Measurements from ENCODE around the gene ZBP1.
A peak's percentile ranks its signal among the peaks of the same experiment; 100 is the strongest.

The ZBP1 gene

DNA sequence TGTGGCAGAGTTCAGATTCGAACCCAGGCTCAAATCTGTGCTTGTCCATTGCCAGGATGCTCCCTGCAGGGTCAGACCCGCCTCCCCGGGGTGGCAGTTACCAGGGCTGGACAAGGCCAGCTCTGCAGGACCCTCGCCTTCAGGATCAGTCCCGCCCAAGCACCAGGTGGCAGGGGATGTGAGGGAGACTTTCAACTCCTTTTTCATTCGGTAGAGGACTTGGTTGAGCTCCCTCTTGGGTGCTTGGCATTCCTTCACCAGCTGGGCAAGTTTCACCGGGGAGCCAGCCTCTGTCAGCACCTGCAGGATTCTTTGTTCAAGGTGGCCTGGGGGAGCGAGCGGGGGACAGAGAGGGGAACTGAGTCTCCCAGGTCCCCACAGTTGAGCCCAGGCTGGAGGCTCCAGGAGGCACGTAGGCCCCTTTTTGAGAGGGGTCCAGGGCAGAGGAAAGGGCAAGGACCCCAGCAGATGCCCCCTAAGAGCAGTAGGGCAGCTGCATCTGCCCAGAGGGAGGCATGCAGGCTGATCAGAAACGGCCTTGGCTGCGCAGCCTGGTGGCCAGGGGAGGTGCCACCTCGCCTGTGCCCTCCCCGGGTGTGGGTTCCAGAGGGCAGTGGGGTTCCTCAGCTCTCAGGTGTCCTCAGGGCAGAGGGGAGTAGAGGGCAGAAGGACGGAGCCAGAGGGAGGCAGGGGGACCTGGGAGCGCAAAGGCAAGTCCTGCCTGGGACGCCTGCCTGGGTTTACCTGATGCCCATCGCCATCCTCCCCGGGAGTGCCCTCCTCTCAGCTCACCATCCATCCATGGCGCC is 3.9 kb downstream of the ZBP1 start:
- no peak for DNase-seq

DNA sequence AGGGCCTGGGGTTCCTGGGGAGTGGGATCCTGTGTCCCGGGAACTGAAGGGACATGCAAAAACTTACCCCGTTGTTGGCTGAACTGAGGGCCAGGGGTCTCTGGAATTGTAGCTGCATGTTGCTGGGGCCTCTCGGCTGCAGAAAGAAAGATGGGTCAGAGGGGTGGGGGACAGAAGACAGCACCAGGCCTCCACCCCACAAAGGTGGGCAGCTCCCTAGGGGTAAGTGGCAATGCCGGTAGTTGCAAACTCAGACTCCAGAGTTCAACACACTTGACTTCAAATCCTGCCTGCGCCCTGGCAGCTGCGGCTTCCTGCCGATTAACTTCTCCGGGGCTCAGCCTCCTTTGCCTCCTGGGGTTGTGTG is 4.8 kb downstream of the ZBP1 start:
- no peak for DNase-seq

DNA sequence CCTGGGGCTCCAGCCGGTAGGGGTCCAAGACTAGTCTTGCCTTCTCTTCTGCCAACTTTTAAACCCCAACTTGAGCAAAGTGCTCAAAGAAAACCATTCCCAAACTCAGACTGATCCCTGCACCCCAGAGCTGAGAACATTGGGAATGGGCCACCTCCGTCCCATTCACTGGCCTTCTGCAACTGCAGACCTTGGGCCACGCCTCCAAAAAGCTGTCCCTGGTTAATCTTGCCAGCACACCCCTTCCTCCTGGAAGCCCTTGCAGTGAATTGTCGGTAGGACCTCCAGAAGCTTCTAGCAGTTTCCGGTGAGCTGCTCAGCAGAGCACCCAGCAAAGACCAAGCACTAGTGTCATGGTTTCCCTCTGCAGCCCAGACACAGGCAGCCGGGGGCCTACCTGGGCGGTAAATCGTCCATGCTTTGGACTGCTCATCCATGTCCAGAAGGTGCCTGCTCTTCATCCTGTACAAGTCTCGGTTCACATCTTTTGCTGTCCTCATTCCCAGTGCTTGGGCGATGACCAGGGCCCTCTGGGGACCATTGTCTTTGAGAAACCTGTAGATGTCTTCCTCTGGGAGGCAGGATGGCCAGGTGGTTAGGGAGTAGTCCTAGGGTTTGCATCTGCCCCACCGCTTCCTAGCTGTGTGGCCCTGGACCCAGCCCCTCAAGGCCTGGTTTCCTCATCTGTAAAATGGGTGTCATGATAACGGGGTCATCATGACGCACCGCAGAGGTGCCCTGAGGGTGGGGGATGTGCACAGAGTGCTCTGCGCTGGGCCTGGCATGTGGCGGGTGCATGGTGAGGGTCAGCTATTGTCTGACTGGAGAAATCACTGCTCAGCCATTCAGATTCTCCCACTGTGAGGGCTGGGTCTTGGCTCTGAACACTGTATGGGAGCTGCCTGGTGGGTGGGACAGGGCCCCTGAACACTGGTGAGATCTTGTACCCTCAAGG is 5.5 kb downstream of the ZBP1 start:
- no peak for DNase-seq

DNA sequence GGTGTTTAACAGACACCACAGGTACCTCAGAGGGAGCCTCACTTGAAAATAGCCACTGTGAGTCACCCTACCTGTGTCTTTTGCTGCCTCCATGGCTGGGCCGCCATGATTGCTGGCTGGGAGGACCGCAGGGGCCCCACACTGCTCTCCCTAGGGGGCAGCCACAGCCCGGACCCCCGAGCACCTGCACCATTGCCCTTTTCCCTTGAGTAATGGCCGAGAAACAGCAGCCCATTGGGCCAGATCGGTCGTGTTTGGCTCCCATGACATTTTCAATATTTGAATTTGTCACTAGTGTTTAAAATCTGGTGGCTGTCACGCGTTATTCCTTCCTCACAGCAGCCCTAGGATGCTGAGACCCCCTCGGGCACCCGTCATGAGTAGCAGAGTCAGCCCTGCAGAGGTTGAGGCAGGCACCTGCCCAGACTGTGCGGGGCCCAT is 6.7 kb downstream of the ZBP1 start:
- no peak for DNase-seq

DNA sequence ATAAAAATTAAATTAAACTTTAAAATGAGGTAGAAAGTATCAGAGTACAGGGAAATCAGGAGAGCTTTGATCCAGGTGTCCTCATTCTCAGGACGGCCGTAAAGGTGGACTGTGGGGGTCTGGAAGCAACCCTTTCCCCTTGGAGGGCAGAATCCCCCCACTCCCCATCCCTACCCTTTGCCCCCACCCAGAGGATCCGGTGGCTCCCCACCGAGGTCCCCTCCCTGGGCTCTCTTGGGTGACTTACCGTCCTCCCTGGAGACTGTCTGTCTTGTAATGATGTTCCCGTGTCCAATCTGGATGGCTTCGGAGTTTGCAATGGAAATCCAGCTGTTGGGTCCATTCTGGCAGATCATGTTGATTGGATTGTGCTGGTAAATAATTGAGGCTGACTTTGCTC is 7.3 kb downstream of the ZBP1 start:
- DNase-seq, result no peak

DNA sequence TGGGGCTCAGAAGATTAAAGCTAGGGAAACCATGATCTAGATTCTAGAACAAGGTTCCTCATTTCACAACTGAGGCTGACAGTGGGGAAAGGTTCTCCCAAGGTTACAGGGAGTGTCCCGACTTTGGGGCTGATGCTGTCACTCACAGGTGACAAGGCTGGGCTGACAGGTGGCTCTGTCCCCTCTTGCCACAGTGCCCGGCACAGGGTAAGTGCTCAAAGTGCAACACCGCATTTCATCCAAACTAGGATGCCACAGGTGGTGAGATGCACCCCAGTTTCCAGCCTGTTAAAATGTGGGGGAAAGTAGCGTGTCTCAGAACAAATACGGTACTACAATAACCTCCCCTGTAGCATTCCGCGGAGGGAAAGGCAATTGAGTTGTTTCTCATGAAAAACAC is 7.8 kb downstream of the ZBP1 start:
- no peak for DNase-seq

DNA sequence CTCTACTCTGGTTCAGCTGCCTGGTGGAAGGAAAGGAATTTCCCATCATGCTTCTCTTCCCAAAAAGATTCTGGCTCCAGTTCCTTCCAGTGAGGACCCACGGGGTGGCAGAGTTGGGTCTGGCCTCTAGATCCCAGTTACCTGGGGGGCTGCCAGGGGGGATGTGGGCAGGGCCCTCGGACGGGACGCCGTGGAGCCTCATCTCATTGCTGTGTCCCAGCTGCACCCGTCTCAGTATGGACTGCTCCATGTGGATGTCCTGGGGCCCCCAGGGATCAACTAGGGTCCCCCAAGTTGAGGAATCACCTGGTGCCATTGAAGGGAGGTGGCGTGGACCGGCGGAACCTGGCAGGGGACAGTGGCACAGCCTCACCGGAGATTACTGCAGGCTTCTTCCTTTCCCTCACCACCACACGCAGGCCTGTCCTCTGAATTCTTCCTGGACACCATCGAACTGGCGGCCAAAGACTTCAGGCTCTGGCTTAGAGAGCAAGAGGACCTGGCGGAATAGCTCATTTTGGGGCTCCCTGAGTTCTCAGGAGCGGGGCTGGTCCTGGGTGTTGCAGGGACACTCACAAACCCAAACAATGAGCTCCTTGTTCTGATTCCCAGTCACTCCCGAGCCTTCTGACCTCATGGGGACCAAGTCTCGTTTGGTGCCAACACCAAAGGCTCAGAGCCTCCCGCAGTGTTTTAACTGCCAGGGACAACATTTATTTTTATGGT is 8.5 kb downstream of the ZBP1 start:
- DNase-seq, result no peak

DNA sequence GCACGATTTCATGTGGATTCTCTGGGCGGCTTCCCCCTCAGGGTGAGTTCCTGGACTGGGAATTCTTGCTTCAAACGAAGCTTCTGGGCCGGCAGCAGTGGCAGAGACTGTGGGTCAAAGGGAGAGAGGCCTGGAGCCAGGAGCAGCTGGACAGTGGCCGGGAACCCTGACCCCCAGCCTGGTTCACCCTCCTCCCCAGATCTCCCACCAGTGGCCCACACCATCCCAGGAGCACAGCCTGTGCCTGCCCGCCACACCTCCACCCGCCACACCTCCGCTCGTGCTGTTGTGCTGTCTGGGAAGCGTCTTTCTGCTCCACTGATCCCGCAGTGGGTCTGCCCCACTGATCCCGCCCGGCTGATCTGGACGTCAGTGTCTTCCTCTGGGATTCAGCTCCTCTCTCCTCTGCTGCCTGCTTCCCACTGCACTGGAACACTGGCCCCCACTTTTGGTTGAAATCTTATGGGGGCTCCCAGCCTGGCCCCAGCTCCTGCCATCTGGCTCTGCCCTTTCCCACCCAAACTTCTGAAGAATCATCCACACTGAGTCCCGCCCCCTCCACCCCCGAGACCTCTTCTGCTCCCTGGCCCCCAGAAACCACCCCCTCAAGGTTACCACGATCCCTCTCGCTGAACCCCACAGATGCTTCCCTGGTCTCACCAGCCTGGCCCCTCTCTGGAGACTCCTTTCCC is 9.8 kb downstream of the ZBP1 start:
- no peak for DNase-seq

DNA sequence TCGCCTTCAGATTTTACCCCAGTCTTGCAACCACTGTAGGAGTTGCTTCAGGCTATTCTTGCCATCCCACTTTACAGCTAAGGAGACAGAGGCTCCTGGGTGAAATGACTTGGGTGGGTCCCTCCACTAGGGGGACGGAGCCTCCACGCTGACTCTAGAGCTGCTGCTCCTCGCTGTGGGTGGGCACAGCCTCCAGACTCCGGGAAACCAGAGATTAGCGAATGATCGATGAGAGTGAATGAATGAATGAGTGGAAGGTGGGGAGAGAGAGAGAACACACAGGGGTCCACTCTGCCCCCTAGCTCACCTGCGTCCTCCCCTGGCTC is 10.4 kb downstream of the ZBP1 start:
- DNase-seq, result no peak

DNA sequence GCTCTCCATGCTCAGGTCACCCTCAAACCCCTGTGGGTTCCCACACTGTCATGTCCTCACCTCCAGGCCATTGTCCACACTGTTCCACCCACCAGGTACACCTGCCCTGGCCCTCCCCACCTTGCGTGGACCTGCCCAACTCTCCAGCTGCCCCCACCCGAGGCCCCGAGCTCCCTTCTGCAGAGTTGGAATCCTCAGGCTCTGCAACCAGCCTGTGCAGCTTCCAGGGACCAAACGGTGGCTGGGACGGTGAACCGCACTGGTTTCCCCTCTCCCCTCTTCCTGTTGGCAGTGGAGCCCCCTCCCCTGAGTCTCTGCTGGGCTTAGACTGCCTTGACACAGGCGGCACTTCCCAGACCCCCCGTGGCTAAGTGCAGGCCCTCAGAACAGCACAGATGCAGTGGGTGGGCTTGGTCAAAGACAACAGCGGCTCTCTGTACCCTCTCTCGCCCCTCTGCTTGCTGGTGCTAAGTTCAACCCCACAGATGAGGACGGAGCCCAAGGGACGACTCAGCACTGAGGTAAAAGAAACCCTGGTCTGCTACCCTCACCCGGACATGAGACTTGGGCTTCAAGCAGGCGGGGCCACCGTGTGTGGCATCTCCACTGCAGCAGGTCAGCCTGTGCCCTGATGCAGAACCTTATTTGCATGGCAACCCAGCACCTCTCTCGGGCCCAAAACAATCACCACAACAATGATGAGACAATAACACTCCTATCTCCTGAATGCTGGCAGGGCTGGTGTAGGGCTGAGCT is 11.0 kb downstream of the ZBP1 start:
- no peak for DNase-seq

DNA sequence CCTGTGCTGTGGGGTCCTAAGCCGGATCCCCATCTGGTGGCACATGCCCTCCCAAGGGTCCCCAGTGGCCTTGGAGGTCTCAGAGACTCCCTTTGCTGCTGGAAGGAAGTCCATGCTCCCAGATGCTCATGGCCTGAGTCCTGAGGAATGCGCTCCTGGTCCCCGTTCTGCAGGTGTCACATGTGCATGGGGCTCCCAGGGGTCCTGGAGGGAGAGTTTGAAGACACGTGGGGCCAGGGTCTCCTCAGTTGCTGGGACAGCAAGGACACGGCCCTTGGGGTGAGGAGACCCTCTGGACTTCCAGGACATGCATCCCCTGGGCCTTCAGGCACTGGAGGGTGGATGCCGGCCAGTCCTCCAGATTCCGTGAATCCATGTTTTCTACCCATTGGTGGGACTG is 11.7 kb downstream of the ZBP1 start:
- DNase-seq, result no peak

DNA sequence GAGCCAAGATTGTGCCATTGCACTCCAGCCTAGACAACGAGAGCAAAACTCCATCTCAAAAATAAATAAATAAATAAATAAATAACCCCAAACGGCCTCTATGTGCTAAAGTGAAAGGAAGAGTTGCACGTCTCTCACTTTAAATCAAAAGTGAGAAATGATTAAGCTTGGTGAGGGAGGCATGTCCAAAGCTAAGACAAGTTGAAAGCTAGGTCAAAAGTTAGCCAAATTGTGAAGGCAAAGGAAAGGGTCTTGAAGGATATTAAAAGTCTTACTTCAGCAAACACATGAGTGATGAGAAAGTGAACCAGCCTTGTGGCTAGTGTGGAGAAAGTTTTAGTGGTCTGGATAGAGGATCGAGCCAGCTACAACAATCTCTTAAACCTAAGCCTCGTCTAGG is 14.3 kb downstream of the ZBP1 start:
- DNase-seq, result peak; percentile 14

DNA sequence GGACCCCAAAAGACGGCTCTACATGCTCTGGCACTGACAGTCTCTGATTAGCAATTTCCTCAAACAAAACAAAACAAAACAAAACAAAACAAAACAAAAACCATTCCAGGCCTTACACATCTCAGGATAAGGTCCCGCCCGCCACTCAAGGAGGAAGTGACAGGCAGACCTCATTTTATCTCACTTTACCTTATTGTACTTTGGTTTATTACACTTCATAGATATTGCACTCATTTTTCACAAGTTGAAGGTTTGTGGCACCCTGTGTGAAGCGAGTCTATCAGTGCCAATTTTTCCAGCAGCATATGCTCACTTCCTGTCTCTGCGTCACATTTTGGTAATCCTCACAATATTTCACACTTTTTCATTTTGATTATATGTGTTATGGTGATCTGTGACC is 15.2 kb downstream of the ZBP1 start:
- peak; percentile 65 for DNase-seq

DNA sequence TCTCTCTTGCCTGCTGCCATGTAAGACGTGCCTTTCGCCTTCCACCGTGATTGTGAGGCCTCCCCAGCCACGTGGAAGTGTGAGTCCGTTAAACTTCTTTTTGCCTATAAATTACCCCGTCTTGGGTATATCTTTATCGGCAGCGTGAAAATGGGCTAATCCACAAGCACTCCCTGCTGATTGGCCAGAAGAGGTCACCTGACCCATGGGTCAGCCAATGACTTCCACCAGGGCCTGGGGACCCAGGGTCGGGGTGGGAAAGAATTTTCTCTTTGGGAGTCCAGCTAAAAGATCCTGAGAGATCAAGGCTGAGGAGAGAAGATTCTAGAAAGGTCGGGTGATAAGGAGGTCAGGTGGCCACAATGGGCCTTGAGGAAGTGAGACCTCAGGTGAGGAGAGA is 17.1 kb downstream of the ZBP1 start:
- no peak for DNase-seq

DNA sequence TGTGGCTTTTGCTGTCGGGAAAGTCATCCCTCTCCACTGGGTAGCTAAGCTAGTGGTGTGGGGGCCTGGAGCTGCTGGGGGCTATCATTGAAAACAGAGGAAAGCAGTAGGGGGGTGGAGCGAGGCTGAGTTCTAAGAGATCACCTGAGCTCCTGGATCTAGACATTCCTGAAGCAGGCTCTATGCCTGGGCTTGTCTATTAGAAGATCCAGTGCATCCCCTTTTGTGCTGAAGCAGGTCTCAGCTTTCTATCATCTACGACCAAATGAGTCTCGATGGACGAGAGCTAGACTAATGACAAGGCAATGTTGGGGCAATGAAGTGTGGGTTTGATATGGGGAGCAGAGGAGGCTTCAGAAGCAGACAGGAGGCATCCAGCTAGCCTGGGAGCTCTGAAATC is 18.5 kb downstream of the ZBP1 start:
- DNase-seq, result no peak

DNA sequence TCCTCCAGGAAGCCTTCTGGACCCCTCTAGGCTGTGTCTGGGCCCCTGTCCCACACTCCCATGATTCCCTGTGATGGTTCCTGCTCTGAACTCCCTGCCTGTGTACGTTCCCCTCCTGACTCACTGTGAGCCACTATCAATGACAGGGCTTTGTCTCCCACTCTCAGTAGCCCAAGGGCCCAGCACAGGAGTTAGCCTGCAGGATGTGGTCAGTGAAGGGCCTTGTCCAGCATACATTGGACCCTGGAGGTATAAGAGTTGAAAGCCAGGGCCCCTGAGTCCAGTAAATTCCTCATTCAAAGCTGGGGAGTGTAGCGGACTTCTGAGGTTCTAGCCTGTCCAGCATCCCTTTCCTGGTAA is 19.0 kb downstream of the ZBP1 start:
- DNase-seq, result no peak

DNA sequence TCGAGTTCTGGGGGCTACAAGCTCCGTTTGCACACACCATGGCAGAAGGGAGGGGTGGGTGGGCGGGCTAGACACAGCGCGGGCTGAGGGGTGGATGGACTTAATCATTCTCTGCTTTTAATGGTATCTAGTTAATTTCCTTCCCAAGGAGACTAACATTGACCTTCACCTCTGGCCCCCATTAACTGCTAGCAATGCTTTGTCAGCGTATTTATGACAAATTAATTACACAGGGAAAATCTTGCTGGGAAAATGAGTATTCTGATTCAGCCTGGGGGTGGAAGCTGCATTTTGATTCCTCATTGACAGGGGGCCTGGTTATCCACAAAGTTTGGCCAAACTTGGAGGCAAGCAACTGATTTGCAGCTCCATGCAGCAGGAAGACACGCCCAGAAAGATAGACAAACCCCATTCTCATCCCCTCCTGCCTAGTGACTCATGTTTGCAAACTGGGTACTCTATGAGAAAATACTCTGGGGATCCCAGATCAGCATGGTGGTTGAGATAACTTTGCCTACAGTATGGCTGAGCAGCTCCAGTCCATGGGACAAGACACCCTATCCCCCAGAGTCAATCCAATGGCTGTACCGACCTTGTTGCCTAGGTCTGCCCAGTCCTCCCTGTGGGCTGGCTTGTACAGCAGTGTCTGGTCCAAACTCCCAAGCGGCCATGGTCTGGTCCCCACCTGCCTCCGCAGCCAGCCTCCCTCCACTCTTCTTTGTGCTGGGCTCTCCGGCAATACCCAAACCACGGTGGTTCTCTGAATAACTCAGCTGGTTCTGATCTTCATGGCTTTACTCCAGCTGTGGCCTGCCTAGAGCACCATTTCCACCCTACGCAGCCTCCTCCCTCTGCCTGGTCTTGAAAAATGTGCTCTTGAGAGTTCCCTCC is 19.7 kb downstream of the ZBP1 start:
- DNase-seq, result no peak

DNA sequence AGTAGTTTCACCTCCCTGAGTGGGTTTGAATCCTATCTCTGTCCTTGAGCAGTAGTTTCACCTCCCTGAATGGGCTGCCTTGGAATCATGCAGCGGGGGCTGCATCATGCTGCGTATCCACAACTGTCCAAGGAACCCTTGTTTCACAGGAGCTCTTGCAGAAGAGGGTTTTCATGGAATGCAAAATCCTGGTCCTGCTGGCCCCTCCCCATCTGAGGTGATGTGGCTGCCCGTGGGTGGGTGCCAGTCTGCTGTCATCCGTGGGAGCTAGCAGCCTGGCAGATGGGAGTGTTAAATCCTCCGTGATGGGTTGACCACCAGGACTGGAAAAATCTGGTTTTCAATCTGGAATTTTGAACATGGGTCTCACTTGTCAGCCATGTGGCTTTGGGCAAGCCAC is 21.7 kb downstream of the ZBP1 start:
- no peak for DNase-seq

DNA sequence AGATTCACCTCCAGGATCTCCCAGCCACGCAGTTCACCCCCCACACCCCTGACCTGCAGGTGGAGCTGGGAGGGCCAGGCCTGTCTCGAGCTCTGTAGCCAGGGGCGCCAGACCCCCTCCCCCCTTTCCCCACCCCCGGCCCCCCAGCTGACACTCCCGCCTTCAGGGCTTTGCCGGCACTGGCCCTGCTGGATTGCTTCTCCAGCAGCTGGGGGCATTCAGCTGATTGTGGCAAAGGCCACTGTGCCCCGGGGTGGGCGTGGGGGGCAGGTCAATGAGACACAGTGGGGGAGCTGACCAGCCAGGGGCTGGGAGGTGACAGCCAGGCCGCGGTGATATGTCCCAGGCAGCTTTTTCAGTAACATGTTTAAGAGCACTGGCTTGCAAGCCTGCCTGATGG is 22.2 kb downstream of the ZBP1 start:
- no peak for DNase-seq

DNA sequence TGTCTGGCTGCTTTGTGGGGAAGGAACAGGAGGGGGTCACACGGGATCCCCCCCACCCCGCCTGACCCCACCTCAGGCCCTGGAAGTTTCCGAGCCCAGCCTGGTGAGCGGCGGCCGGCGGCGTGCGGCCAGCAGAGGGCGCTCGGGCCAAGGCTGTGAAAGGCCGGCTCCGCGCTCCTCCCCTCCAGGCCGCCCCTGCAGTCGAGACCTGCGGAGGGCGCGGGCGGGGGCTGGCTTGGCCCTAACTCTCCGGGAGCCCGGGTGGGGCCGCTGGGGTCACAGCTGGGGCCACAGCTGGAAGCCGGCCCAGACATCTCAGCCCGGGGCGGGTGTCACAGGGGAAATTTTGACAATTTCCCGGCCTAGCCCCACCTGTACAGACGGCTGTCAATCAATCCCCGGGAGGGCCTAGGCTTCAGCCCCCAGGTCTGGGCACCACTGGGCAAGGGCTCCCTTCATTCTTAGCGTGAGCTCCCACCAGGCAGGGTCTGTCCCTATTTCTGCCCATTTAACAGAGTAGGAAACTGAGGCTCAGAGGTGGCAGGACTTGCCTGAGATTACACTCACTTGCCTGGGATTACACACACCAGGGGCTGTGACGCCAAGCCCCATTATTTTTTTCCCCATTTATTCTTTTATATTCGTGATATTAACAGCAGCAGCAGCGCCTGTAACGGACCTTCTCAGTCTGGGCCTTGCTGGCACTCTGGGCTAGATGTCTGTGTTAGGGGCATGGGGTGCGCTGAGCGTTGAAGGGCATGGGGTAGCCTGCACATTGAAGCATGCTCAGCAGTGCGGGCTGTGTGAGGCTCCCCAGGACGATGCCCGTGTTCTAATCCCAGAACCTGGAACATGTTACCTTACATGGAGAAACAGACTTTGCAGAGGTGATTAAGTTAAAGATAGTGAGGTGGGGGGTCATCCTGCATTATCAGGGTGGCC is 23.0 kb downstream of the ZBP1 start:
- DNase-seq, result peak; percentile 73
